Glutamatergic neuron (in vitro differentiated cells): Measurements from ENCODE around the gene C22orf39. TPM values are rescaled to one million over a fixed set of nuclear protein-coding genes. Genes with fewer than 3 reads are reported as not detected.

Experiments
- total RNA-seq: library from RNA; stranded (reverse); fragmentation: NEBNext Ultra II Directional; extraction: Animal tissue kit (Norgen Biotek cat#: 25700); gene quantifications from one replicate; pipeline ENCODE4 v1.2.1, GENCODE V29; 2021; ENCODE audit not compliant: unreplicated experiment

Gene C22orf39
- total RNA-seq, 1 donor from 2014 or later, result 47.7 TPM

Other genes starting within 250 kb of the C22orf39 start
- 11.8 TPM for gene CLTCL1, start 156.0 kb downstream of the C22orf39 start, total RNA-seq
- gene HIRA, start 16.0 kb downstream of the C22orf39 start, total RNA-seq, result 51.0 TPM
- 24.4 TPM for gene MRPL40, start 15.2 kb downstream of the C22orf39 start, total RNA-seq
- 48.0 TPM for gene UFD1, start 31.5 kb upstream of the C22orf39 start, total RNA-seq
- 3.5 TPM for gene CDC45, start 32.2 kb upstream of the C22orf39 start, total RNA-seq
- 7.4 TPM for gene CLDN5, start 76.7 kb upstream of the C22orf39 start, total RNA-seq